GM19467 (cell line): ENCODE measurements around the gene STAC2.

Experiments used
- ATAC-seq: cut with Tn5 transposase; IDR thresholded peaks from one replicate; pipeline ENCODE4 v1.9.1; 2021; ENCODE audit warnings: mild to moderate bottlenecking, moderate library complexity; ENCODE audit not compliant: unreplicated experiment

The STAC2 gene

DNA sequence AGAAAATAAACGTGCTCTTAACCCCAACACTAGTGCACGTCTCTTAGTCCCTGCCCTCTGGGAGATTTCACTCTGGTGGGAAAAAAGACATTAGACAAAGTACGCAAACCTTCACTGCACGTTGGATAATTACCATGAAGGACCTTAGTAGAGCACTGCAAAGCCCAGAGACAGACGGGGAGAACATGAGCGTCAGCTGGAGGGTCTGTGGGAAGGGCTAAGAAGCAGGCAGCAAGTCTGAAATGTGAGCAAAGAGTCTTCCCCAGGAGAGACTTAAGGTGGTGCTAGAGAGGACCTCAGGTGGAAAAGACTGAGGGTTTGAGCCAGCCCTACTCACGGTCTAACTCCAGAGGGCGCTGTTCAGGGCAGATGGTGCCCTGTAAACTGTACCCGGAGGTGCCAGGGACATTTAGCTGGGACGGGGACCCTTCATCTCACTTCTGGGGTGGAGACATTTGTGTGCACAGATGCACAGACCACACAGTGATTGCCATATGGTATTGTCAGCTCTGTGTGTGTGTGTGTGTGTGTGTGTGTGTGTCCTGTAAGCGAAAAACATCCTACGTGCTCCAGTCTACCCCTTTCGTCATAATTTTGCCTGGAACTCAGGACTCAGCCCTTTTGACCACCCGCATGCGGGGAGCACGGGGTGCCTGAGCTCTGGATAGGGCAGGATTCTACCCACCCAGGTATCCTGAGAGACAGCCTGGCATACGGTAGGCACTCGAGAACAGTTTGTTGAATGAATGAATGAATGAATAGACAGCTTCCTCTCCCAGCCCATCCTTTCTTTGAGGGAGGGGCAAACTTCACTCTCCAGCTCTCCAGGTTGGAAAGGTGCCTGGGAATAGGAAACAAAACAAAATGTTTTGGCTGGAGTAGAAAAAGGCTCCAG is 10.1 kb upstream of the STAC2 start:
- ATAC-seq = no peak

- no peak for ATAC-seq
Measured at GRCh38 chr17:39231591-39232551, 6.1 kb upstream of the STAC2 start.

DNA sequence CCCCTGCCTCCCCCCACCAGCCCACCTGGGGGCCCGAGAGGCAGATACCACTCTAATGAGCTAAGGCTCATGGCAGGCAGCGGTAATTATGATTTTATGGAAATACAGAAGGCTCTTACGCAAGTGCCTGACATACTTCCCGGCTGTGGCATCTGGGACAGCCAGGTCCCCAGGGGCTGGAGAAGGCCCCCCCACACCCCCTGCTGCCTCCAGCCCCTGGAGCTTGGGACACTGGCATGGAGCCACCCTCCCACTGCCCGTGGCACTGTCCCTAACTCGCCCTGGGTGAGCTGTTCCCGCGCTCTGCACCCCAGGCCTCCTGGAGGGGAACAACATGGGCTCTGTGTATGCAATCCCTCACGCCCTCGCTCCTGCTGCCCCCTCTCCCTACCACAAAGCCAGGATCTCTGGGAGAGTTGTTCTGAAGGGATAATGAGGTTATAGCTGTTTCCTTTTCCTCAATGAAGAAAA is 5.4 kb upstream of the STAC2 start:
- no peak for ATAC-seq

GRCh38 chr17:39230361-39230760 is 4.6 kb upstream of the STAC2 start:
- no peak for ATAC-seq

DNA sequence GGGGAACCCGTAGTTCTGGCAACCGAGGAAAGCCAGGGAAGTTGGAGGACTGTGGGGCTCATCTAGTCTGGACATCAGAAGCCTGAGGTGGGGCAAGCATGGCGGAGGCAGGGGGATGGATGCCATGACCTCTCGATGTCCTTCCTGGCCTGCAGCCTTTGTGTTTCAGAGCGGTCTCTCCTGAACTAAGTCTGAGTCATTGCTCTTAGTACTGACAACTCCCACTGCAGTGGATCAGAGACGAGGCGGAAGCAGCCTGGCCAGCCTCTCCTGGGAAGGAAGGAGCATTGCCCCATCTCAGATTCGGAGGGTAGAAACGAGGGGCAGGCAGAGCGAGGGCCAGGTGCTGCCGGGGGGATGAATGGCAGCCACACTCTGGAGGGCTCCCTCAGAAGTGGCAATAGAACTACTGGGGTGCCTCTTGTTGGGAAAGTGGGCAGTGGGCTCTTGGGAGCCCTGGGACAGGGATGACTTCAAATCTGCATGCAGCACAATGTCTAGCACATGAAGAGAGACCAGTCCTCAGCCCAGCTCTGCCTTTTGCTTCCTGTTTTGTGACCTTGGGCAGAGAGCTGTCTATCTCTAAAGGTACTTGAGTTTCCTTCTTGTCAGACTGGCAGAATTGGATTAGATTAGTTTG is 3.6 kb upstream of the STAC2 start:
- no peak for ATAC-seq

- no peak for ATAC-seq
Measured at GRCh38 chr17:39227364-39227919, 1.7 kb upstream of the STAC2 start.

GRCh38 chr17:39225959-39226683 is 376 bp upstream of the STAC2 start:
- ATAC-seq = no peak

DNA sequence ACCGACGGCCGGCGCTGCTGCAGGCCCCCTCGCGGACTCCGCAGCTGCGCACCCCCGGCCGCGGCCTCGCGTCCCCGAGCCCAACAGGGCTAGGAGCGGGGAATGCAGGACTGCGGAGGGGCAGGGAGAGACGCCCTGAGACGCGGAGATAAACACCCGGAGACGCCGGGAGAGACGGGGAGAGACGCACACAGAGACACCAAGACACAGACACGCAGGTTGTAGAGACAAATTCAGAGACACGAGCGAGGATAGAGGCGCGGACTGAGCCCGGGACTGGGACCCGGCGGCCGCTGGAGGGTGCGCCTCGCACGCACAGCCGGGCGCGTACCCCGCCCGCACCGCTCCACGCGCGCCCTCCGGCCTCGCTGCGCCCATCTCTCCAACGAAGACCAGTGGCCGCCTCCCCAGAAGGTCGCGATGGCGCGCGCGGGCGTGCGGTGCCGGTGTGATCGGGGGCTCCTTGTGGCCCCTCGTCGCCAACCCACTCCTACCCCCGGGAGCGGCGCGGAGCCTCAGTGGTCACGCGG is 902 bp downstream of the STAC2 start:
- no peak for ATAC-seq

DNA sequence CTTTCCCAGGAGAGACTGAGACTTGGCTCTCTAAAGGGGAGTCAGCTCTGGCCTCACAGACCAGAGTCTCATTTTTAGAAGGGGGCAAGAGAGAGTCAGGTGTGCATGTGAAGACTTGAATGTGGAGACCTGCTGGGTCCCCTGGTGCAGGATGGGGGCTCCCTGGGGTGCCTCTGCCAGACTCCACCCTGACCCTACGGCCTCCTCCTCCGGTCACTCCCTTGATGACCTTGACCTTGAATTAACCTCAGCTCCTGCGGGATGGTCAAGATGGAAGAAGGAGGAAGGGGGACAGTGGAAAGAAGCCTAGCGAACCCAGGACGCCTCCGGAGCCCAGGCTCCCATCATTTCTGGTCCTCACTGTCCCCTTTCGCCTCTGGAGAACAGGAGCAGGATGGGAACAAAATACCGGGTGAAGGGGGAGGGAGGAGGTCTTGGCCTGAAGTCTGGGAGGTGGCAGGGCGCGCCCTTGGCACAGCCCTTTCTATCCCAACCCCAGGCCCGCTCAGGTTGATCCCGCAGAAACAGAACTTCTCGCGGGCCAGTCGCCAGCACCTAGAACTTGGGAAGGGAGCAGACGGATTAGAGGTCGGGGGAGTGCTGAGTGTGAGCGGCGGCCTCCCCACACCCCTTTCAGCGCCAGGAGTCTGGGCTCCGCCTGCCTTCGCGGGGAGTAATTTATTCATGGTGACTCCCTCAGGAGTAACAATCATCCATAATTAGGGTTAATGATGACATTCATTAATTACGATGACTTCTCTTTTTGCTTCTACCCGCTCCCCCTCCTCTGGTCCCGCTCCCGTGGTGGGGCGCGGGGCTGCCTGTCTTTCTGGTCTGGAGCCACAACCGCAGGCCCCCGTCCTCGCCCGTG is 1.6 kb downstream of the STAC2 start:
- ATAC-seq = no peak

DNA sequence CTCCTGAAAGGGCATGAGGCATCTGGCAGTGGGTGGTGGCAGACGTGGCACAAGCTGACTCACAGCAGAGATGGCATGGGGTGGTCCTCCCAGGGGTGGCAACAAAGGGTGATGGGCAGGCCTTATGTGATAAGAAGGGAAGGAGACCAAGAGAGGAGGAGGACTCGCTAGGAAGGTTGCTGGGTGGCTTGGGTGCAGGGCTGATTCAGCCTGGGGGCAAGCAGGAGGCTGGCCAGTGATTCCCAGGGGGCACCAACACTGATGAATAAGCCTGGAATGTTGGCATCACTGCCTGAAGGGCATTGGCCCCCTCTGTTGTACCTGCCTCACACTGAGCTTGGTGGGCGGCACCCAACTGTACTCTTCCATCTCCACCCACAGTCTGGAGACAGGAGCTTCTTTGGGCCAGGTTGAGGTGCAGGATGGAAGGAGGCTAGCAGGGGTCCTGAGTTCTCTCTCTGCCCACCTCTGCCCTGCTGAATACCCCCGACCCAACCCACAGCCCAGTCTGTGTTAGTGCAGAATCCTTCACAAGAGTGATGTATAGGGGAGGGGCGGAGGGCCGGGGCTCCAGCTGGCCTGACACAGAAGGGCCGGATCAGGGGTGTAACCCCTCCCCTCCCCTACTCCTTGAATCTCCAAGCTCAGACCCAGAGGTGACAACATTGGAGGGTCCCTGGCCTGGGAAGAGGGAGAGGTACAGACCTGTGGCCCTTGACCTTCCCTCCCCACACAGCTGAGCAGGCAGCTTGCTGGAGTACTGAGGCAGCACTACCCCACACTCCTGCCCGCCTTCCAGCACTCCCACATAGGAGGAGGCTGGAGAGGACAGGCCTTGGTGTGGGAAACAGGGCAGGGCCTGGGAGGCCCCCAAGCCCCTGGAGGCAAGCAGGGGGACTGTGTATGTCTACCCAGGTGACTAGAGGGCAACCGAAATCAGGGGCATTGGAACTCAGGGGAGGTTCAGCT is 2.6 kb downstream of the STAC2 start:
- no peak for ATAC-seq

GRCh38 chr17:39222151-39222550 is 3.6 kb downstream of the STAC2 start:
- ATAC-seq = no peak

- ATAC-seq = no peak
Measured at GRCh38 chr17:39221572-39221971, 4.2 kb downstream of the STAC2 start.

- no peak for ATAC-seq
Measured at GRCh38 chr17:39219647-39220154, 6.0 kb downstream of the STAC2 start.

DNA sequence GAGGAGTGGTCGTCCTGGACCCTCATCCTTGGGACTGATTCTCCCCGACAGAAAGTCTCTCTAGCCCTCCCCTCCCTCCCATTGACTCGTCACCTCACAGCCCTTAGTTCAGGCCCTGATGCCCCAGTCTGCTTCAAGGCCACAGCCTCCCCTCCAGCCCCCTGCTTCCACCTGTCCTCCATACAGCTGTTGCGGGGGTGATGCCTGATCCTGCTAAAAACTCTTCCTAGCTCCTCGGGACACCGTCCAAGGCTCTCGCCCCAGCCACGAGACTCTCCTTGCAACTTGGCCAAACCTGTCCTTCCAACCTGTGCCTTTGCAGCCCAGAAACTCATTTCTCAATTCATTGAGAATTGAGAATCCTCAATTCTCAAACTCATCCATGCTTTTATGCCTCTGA is 6.8 kb downstream of the STAC2 start:
- no peak for ATAC-seq

DNA sequence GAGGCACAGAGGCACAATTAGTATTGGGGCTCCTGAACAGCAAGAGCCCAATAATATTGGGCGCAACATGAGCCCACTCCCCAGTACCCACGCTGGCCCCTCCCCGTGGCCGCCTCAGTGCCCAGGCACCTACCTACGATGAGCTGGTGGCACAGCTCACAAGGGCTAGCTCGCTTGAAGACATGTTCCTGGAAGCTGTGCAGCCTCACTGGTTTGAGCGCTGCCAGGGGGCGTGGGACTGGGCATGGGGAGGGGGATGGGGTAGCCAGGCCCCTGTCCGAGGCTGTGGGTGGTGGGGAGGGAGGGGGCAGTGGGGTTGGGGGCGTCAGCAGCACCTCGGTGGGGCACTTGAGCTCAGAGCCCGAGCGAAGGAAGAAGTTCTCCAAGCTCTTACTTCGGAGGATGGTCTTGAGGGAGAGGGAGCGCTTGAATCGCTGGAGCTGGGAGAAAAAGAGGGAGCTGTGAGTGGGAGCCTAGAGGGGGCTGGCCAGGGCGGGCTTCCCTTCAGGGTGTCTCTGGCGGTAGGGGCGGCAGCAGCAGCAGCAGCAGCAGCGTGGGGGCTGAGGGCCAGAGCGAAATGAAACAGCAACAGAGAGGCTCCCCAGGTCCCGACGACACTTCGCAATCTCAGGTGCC is 7.9 kb downstream of the STAC2 start:
- no peak for ATAC-seq

GRCh38 chr17:39213852-39214251 is 11.9 kb downstream of the STAC2 start:
- no peak for ATAC-seq

DNA sequence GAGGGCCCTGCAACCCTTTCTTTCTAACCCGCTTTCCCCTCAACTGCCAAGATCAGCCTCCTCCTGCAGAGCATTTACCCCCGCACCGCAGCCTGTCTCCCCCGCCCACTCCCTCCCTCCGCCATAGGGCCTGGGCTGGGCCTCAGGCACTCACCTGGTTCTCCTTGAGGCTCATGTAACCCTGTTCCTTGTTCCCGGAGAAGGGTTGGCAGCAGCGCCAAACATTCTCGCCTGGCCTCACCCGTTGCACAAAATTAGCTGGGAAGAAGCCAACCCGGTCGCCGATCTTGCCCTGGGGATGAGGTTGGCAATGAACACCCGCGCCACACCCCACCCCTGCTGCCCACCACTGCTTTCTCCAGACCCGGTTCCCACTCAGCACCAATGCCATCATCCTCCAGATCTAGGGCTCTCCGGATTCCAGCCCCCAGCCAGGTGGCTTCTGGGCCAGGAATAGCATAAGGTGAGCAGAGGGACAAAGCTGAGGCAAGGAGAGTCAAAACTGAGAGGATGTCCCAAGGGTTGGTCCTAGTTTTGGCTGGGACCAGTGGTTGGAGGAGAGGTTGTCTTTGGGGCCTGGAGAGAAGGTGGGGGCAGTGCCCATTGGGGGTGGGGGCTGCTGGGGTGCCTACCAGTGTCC is 12.8 kb downstream of the STAC2 start:
- no peak for ATAC-seq
